GM20000 (cell line): ENCODE data around the gene MAN2B2.
A peak's percentile ranks its signal among the peaks of the same experiment; 100 is the strongest.

ENCODE experiments used
- DNase-seq: peaks from one replicate; pipeline ENCODE4 v3.0.0; 2012; ENCODE audit warnings: low spot score
- TF ChIP-seq, protein P1 (sequence below): IDR thresholded peaks from 2 replicates; pipeline ENCODE4 v1.5.1; 2012; ENCODE audit warnings: mild to moderate bottlenecking, control low read depth; ENCODE audit errors: extremely low read depth, missing control alignments

The MAN2B2 gene

DNA sequence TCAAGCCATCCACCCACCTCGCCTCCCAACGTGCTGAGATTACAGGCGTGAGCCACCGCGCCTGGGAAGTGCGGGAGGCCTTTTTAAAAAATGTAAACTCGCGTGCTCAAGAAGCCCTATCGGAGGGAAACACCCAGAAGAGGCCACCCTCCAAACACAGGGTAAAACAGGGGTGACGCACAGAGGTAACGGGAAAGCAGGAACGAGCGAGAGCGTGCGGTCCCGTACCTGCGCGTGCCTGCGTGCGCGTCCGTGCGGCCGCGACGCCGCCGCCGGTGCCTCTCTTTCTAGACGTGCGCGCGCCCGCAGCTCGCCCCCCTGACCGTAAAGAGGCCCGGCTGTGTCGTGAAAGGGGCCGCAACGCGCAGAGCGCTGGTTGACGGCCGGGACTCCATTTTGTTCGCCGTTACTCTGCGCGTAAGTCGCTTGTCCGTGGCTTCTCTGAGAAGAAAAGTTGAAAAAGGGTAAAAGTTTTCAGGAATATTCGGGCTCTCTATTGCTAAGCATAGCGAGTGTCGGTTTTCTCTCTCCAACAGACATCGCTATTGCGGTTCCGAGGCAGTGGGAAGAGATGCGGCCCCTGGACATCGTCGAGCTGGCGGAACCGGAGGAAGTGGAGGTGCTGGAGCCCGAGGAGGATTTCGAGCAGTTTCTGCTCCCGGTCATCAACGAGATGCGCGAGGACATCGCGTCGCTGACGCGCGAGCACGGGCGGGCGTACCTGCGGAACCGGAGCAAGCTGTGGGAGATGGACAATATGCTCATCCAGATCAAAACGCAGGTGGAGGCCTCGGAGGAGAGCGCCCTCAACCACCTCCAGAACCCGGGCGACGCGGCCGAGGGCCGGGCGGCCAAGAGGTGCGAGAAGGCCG is 65.5 kb downstream of the MAN2B2 start, which contains the start of gene MRFAP1:
TSS of gene MRFAP1 (plus strand) at position 394 of the 872 bp plus-strand sequence. CDS start at position 572, 178 bp downstream.
- TF ChIP-seq, protein P1, sequence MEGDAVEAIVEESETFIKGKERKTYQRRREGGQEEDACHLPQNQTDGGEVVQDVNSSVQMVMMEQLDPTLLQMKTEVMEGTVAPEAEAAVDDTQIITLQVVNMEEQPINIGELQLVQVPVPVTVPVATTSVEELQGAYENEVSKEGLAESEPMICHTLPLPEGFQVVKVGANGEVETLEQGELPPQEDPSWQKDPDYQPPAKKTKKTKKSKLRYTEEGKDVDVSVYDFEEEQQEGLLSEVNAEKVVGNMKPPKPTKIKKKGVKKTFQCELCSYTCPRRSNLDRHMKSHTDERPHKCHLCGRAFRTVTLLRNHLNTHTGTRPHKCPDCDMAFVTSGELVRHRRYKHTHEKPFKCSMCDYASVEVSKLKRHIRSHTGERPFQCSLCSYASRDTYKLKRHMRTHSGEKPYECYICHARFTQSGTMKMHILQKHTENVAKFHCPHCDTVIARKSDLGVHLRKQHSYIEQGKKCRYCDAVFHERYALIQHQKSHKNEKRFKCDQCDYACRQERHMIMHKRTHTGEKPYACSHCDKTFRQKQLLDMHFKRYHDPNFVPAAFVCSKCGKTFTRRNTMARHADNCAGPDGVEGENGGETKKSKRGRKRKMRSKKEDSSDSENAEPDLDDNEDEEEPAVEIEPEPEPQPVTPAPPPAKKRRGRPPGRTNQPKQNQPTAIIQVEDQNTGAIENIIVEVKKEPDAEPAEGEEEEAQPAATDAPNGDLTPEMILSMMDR, result no peak
- DNase-seq, result peak; percentile 94

- TF ChIP-seq, protein P1, result no peak
- DNase-seq, result peak; percentile 57
Measured at GRCh38 chr4:6641164-6641970, 66.4 kb downstream of the MAN2B2 start.

- no peak for DNase-seq
- TF ChIP-seq, protein P1, result no peak
Measured at GRCh38 chr4:6641971-6642320, 67.0 kb downstream of the MAN2B2 start.

DNA sequence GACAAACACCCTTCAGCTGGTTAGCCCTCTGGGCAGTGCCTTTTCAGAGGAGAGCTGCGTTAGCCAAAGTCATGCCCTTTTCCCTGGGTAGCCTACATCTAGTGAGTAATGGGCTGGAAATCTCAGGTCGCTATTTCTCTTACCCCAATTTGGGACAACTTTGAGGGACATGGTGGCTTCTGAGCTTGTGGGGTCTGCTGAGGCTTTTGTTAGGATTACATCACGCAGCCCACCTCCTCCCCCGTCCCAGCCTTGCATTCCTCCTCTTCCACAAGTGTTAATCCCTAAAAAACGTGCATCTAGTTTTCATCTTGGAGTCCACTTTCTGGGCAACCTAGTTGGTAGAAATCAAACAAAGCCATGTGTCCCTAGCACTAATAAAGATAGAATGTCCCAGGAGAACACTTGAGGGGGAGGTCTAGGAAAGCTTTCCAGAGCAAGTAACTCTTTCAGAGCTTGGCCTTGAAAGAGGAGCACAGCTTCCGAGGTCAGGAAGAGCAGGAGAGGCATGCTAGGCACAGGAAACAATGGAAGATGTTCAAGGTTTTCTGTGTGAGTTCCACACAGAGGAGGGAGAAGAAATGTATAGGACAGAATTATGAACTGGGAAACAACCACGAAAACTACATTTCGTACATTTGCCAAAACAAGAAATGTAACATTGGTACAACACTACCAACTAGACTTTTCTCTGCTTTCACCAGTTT is 68.3 kb downstream of the MAN2B2 start:
- no peak for DNase-seq
- TF ChIP-seq, protein P1, result no peak

DNA sequence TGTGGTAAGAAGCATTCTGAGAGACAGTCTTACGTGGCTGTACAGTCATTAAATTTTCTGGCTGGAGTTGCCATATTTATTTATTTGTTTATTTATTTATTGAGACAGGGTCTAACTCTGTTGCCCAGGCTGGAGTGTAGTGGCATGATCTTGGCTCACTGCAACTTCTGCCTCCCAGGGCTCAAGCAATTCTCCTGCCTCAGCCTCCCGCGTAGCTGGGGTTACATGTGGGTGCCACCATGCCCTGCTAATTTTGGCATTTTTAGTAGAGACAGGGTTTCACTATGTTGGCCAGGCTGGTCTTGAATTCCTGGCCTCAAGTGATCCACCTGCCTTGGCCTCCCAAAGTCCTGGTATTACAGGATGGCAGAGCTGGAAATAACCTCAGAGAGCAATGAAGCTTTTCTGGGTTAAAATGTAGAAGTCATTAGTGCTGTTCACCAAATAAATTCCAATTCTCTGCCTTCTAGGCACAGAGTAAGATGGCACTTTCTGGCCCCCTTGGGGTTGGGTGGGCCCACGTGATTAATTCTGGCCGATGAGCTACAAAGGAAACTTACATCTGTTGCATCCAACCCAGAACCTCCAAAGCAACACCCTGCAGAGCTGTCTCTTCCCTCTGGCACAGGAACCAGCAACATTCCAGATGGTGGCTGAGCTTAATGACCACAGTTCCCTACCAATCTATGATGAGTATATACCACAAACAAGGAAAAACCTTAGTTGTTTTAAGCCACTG is 70.0 kb downstream of the MAN2B2 start:
- TF ChIP-seq, protein P1, result no peak
- no peak for DNase-seq

- no peak for DNase-seq
- TF ChIP-seq, protein P1, result no peak
Measured at GRCh38 chr4:6647169-6647568, 72.2 kb downstream of the MAN2B2 start.
